Right atrium auricular region (tissue), 2 donors: ENCODE data around the gene FAM78A. TPM values are rescaled to one million over a fixed set of nuclear protein-coding genes. Genes with fewer than 3 reads are reported as not detected.

Experiments
- DNase-seq: peaks from one replicate; pipeline ENCODE4 v3.0.0-alpha.2; 2019; ENCODE audit warnings: low spot score
- H3K27ac ChIP-seq, 2 donors: fragments of 200-600 bp; sonication (generic); 1 replicate in 1 of 2; 2 replicates in 1 of 2; pipeline ENCODE4 v1.5.1; 2016 to 2019
- H3K27me3 ChIP-seq, 2 donors: fragments of 200-600 bp; sonication (generic); one replicate each; pipeline versions ENCODE4 v1.5.1 to v1.6.0; 2017 to 2019
- H3K36me3 ChIP-seq: fragments of 200-600 bp; sonication (generic); one replicate; pipeline ENCODE4 v1.5.1; 2016
- H3K4me1 ChIP-seq, 2 donors: fragments of 200-600 bp; sonication (generic); one replicate each; pipeline versions ENCODE4 v1.5.1 to v1.6.0; 2017 to 2019
- H3K4me3 ChIP-seq, 2 donors: fragments of 200-600 bp; sonication (generic); 1 replicate in 1 of 2; 2 replicates in 1 of 2; pipeline ENCODE4 v1.5.1; 2017 to 2019; ENCODE audit warnings: mild to moderate bottlenecking in 1 of 2, moderate library complexity in 1 of 2
- H3K9me3 ChIP-seq, 2 donors: fragments of 200-600 bp; sonication (generic); one replicate each; pipeline ENCODE4 v1.5.1; 2019
- total RNA-seq, 2 donors: library from RNA; depleted of rRNA; stranded (reverse); fragments of >200 nt; gene quantifications; one replicate each; pipeline ENCODE4 v1.1.0, GENCODE V29; 2016
- TF ChIP-seq, protein P1 (sequence below), 2 donors: fragments of 200-600 bp; sonication (generic); IDR thresholded peaks; one replicate each; pipeline ENCODE4 v1.5.1; 2019; ENCODE audit warnings: antibody characterized with exemption in 2 of 2

Gene FAM78A
- total RNA-seq, 2 donors from 2014 or later: 31.8 to 55.3 TPM

DNA sequence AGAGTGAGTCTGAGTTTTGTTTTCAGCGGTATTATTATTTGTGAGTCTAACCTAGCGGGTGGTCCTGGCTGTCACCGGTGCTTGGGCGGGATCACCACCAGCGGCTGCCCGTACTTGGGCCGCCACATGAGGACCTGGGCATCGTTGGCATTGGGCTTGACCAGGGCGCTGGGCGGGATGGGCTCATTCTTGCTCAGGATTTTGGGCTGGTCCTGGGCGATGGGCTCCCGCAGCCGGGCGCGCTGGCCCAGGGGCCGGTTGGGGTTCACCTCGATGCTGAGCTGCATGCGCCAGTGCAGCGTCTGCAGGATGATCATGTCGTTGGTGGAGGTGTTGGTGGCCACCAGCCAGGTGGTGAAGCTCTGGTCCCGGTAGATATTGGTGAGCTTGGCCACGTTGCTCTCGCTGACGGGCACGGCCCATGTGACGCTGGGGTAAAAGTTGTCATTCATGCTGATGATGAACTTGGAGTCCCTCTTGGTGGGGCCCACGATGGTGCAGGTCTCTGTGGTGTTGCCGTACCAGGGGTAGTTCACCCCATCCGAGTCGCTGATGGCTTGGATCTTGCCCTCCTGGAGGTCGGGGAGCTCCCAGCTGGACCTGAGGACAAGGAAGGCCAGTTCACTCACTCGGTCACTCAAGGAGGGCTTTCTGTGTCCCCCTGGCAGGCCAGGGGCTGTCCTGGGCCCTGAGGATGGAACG lies 15.4 kb downstream of the FAM78A start:
- Histone ChIP-seq H3K9me3 (no peaks in the 10 kb centered on the region), H3K4me1 (peaks cover 5 to 75% of the 10 kb centered on the region in 2 donors), H3K36me3 (peaks cover 21% of the 10 kb centered on the region), H3K27me3 (no peaks in the 10 kb centered on the region), H3K27ac (peak overlapping the region; percentile 98), H3K4me3 (no peak overlapping the region)
- TF ChIP-seq, protein P1, sequence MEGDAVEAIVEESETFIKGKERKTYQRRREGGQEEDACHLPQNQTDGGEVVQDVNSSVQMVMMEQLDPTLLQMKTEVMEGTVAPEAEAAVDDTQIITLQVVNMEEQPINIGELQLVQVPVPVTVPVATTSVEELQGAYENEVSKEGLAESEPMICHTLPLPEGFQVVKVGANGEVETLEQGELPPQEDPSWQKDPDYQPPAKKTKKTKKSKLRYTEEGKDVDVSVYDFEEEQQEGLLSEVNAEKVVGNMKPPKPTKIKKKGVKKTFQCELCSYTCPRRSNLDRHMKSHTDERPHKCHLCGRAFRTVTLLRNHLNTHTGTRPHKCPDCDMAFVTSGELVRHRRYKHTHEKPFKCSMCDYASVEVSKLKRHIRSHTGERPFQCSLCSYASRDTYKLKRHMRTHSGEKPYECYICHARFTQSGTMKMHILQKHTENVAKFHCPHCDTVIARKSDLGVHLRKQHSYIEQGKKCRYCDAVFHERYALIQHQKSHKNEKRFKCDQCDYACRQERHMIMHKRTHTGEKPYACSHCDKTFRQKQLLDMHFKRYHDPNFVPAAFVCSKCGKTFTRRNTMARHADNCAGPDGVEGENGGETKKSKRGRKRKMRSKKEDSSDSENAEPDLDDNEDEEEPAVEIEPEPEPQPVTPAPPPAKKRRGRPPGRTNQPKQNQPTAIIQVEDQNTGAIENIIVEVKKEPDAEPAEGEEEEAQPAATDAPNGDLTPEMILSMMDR (IDR thresholded peaks at IDR 0.05): no peak
- DNase-seq: no peak

GRCh38 chr9:131259916-131260597 lies 16.3 kb downstream of the FAM78A start:
- DNase-seq: no peak
- no peak overlapping the region for H3K4me3 ChIP-seq
- H3K36me3 ChIP-seq: peaks cover 21% of the 10 kb centered on the region
- H3K9me3 ChIP-seq: no peaks in the 10 kb centered on the region
- peak overlapping the region; percentile 98 for H3K27ac ChIP-seq
- H3K27me3 ChIP-seq: no peaks in the 10 kb centered on the region
- peaks cover 5 to 75% of the 10 kb centered on the region in 2 donors for H3K4me1 ChIP-seq
- TF ChIP-seq, protein P1 (IDR thresholded peaks at IDR 0.05): no peak

GRCh38 chr9:131259432-131259898 lies 16.8 kb downstream of the FAM78A start:
- TF ChIP-seq, protein P1 (IDR thresholded peaks at IDR 0.05): no peak
- Histone ChIP-seq H3K4me1 (peaks cover 5 to 76% of the 10 kb centered on the region in 2 donors), H3K36me3 (peaks cover 21% of the 10 kb centered on the region), H3K9me3 (no peaks in the 10 kb centered on the region), H3K4me3 (no peak overlapping the region), H3K27ac (peak overlapping the region; percentile 98), H3K27me3 (no peaks in the 10 kb centered on the region)
- no peak for DNase-seq

DNA sequence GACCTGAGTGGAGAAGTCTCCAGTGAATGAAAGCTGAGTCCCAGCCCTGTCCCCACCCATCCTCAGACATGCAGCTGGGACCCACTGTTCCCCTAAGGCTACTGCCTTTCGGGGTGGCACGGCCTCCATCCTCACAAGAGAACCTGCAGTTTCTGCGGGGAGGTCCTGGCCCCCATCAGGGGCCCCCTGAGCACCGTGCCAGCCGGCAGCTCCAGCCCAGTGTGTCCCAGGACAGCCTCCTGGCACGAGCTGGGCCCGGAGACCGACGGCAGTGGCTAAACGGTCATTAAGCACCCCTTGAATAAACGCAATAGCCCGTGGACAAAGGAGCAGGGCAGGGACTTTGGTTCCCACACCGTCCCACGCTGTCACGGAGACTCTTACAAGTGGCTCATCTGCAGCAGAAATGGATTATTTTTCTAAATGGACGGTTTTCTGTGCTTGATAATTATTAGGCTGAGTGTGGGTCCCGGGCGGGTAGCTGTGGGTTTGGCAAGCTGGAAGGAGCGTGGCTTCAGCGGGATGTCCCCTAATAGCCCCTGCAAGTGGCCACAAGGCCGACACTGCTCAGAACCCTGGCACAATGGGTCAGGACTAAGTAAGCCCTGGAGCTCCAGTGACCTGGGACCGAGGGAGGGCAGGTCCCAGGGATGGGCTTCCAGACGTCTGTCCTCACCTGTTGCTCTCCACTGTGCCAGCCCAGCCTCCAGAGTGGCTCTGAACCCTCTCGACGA lies 17.4 kb downstream of the FAM78A start:
- peaks cover 21% of the 10 kb centered on the region for H3K36me3 ChIP-seq

DNA sequence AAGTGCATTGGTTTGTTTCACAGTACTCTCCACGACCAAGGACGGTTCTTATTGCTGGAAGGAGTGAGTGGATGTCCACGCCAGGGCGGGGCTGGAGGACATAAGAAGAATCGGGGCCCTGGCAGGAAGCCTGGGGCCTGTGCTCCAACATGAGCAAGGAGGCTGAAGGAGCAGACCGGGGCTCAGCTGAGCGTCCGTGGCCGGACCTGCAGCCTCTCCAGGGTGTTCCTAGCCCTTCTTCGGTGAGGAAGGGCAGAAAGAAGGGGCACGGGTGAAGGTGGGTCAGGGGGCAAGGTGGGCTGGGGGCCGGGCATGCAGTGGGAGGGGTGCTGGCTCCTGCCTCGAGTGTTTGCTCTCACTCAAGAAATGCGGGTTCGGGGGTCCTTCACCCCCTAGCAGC lies 18.1 kb downstream of the FAM78A start:
- Histone ChIP-seq H3K4me3 (no peak overlapping the region), H3K36me3 (peaks cover 21% of the 10 kb centered on the region), H3K27ac (peak overlapping the region; percentile 98), H3K4me1 (peaks cover 5 to 82% of the 10 kb centered on the region in 2 donors), H3K9me3 (no peaks in the 10 kb centered on the region), H3K27me3 (no peaks in the 10 kb centered on the region)
- TF ChIP-seq, protein P1 (IDR thresholded peaks at IDR 0.05): no peak
- DNase-seq: no peak

More for the DNA sequence above, 17.4 kb downstream of the FAM78A start:
- Histone ChIP-seq H3K27ac (peak overlapping the region; percentile 98), H3K4me3 (no peak overlapping the region), H3K9me3 (no peaks in the 10 kb centered on the region), H3K27me3 (no peaks in the 10 kb centered on the region), H3K4me1 (peaks cover 5 to 75% of the 10 kb centered on the region in 2 donors)
- DNase-seq: no peak
- TF ChIP-seq, protein P1 (IDR thresholded peaks at IDR 0.05): no peak
